ENCODE data around the gene MAPKAPK5.
"Not testable (repeated sequence)": the region's sequence is repeated elsewhere in the genome, so short reads cannot be mapped to it uniquely, and the experiment has no call there.

Gene MAPKAPK5

GRCh38 chr12:111841750-111842555, at the start of gene MAPKAPK5:
MAPKAPK5 (plus strand) TSS chr12:111842228; CDS start chr12:111842734, 506 bp downstream.
- DNase-seq: peak; percentile 44 to 94 (median 86)

GRCh38 chr12:111792856-111793235, 49.2 kb upstream of the MAPKAPK5 start:
- DNase-seq: no peak

GRCh38 chr12:111798182-111798581, 43.8 kb upstream of the MAPKAPK5 start:
- no peak for DNase-seq

GRCh38 chr12:111799758-111800157, 42.3 kb upstream of the MAPKAPK5 start:
- DNase-seq: no peak

GRCh38 chr12:111803038-111803626, 38.9 kb upstream of the MAPKAPK5 start:
- DNase-seq: no peak

- DNase-seq: no peak
Observed at GRCh38 chr12:111803851-111804250, 38.2 kb upstream of the MAPKAPK5 start.

GRCh38 chr12:111806304-111806703, 35.7 kb upstream of the MAPKAPK5 start:
- no peak for DNase-seq

GRCh38 chr12:111807232-111807631, 34.8 kb upstream of the MAPKAPK5 start:
- no peak for DNase-seq

- peak in 54 of 58 donors; percentile 1 to 75 (median 50) for DNase-seq
Observed at GRCh38 chr12:111812881-111813741, 28.9 kb upstream of the MAPKAPK5 start.

GRCh38 chr12:111816065-111816615, 25.9 kb upstream of the MAPKAPK5 start:
- DNase-seq: no peak

- not testable (repeated sequence) for DNase-seq
Observed at GRCh38 chr12:111816898-111817297, 25.1 kb upstream of the MAPKAPK5 start.

GRCh38 chr12:111818340-111818739, 23.7 kb upstream of the MAPKAPK5 start:
- no peak for DNase-seq

- no peak for DNase-seq
Observed at GRCh38 chr12:111819191-111820158, 22.6 kb upstream of the MAPKAPK5 start.

GRCh38 chr12:111820828-111821227, 21.2 kb upstream of the MAPKAPK5 start:
- not testable (repeated sequence) for DNase-seq

- DNase-seq: no peak
Observed at GRCh38 chr12:111822886-111823285, 19.1 kb upstream of the MAPKAPK5 start.

GRCh38 chr12:111823891-111824290, 18.1 kb upstream of the MAPKAPK5 start:
- DNase-seq: no peak

- not testable (repeated sequence) for DNase-seq
Observed at GRCh38 chr12:111824312-111824711, 17.7 kb upstream of the MAPKAPK5 start.

- no peak for DNase-seq
Observed at GRCh38 chr12:111825509-111825908, 16.5 kb upstream of the MAPKAPK5 start.

GRCh38 chr12:111826316-111826715, 15.7 kb upstream of the MAPKAPK5 start:
- no peak for DNase-seq

- no peak for DNase-seq
Observed at GRCh38 chr12:111826992-111827391, 15.0 kb upstream of the MAPKAPK5 start.

Measured in anterior cingulate cortex (tissue), 58 donors.